Measurements from ENCODE around the gene LIMS2.

Gene LIMS2

DNA sequence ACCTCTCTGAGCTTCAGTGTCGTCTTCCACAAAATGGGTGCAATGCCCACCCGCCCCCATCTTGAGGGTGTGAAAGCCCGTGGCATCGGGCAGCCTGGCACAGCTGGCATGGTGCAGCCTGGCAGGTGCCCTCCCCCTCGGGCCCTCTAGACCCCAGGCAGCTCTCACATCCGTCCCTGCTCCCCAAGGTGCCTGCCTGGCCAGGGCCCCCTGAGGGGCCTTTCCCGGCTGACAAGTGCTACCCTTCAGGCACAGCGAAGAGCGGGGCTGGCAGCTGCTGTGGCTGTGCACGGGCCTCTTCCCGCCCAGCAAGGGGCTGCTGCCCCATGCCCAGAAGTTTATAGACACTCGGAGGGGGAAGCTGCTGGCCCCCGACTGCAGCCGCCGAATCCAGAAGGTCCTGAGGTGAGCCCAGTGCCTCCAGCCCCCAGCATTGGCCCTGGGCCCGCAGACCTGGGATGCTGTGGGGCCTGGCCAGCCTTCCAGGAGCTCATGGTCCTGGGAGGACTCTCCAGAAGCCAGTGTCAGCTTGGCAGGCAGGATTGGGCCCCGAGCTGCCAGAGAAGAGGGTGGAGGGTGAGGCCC is 43.2 kb downstream of the LIMS2 start:
- no peak for DNase-seq

GRCh38 chr2:127631541-127631996 is 43.8 kb downstream of the LIMS2 start:
- no peak for DNase-seq

DNA sequence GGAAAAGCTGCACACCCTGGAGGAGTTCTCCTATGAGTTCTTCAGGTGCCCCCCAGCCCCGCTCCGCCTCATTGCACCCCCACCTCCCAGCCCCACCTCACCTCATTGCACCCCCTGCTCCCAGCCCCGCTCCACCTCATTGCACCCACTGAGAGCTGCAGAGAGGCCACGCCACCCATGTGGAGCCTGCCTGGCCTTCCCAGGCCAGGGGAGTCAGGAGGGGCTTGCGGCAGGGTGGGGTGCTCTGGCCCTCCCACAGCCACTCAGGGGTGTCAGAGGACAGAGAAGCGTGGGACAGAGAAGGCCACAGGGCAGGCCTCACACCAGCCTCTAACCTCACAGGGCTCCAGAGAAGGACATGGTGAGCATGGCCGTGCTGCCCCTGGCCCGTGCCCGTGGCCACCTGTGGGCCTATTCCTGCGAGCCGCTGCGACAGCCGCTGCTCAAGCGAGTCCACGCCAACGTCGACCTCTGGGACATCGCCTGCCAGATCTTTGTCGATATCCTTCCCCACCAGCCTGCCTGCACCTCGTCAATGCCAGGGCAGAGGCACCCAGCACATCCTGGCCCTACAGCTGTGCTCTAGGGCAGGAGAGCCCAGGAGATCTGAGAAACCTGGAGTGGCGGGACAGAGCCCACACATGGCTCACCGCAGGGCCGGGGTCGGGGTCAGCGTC is 44.3 kb downstream of the LIMS2 start:
- DNase-seq = no peak

GRCh38 chr2:127630096-127630863 is 45.0 kb downstream of the LIMS2 start:
- peak; percentile 41 for DNase-seq

DNA sequence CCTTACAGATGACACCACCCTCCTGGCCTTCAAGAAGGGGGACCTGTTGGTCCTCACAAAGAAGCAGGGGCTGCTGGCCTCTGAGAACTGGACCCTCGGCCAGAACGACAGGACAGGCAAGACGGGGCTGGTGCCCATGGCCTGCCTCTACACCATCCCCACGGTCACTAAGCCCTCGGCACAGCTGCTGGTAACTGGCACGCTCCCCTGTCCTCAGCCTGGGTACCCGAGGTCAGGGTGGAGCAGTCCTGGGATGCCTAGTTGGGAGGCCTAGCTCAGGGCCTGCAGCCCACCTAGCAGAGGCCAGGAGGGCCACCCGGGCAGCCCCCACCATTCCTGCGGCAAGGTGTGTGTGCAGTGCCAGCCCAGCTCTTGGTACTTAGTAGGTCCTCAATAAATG is 45.7 kb downstream of the LIMS2 start:
- DNase-seq = no peak

GRCh38 chr2:127628767-127629614 is 46.3 kb downstream of the LIMS2 start:
- DNase-seq = no peak

DNA sequence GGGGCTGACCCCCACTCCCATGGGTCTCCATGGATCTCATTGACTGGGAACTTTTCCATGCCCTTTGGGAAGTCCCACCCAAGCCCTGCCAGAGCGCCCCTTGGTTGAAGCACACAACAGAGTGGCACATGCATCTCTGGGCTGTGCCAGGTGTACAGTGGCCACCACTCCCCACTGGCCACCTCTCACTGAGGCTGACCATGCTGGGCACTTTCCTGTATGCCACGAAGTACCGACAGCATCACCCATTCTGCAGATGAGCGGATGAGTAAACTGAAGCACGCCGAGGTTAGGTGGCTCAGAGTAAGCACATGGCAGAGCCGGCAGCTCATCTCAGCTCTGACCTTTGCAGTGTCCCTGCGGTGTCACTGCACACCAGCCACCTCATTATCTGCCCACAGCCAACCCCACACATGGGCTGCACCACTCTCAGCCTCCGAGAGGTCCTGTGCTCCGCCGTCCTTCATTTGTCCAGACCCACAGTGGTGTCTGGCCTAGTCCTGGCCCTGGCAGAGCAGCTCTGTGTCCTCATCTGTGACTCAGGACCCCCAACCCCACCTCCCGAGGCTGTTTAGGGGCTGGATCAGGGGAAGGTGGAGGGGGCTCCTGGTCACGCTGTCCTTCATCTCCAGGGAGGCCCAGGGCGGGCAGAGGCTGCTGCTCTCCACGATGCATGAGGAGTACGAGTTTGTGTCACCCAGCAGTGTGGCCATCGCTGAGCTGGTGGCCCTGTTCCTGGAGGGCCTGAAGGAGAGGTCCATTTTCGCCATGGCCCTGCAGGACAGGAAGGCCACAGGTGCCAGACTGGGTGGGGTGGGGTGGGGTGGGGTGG is 47.4 kb downstream of the LIMS2 start:
- DNase-seq = no peak

DNA sequence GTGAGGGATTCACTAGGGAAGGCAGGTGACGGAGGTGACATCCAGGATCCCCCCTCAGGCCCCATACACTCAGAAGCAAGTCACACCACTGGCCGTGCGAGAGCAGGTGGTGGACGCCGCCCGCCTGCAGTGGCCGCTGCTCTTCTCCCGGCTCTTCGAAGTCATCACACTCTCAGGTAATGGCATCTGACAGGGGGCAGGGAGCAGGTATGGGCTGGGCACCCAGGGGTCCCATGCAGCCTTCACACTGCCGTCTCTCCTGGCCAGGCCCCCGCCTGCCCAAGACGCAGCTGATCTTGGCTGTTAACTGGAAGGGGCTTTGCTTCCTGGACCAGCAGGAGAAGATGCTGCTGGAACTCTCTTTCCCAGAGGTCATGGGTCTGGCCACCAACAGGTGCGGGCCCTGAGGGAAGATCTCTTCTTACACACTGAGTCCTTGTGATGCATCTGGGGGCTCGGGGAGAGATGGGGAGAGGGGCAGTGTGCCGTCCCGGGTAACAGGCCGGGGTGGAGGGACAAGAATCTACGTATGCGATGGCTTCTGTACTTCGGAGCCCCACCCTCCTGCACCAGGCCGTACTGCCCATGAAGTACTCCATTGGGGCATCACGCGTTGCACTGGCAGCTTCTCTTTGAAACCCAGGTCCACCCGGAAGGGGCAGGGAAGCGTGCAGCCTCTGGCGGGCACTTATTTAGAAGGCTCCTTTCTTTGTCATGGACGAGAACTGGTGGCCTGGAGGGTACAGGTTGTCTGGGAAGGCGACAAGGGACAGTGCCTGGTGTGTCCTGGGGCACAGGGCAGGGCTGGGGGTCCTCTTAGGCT is 48.2 kb downstream of the LIMS2 start:
- DNase-seq = no peak

- DNase-seq = no peak
Observed at GRCh38 chr2:127626175-127626574, 49.2 kb downstream of the LIMS2 start.

DNA sequence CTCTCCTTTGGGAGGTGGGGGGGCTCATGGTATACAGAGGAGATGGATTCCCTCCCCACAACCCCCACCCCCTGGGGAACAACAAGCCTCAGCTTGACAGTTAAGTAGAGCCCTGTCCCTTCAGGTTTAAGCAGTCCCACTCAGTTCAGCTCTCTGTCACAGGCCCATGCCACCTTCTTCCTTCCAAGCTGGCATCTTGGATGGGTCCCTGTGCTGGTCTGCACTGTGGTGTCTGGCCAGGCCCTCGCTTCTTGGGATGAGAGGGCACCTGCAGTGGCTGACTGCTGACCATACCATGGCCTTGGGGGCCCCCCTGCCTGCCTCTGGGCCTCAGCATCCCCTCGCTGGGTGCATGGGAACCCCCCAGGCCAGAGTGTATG is 49.8 kb downstream of the LIMS2 start:
- DNase-seq = no peak

GRCh38 chr2:127624756-127625571 is 50.4 kb downstream of the LIMS2 start:
- no peak for DNase-seq

GRCh38 chr2:127624320-127624755 is 51.0 kb downstream of the LIMS2 start:
- no peak for DNase-seq

DNA sequence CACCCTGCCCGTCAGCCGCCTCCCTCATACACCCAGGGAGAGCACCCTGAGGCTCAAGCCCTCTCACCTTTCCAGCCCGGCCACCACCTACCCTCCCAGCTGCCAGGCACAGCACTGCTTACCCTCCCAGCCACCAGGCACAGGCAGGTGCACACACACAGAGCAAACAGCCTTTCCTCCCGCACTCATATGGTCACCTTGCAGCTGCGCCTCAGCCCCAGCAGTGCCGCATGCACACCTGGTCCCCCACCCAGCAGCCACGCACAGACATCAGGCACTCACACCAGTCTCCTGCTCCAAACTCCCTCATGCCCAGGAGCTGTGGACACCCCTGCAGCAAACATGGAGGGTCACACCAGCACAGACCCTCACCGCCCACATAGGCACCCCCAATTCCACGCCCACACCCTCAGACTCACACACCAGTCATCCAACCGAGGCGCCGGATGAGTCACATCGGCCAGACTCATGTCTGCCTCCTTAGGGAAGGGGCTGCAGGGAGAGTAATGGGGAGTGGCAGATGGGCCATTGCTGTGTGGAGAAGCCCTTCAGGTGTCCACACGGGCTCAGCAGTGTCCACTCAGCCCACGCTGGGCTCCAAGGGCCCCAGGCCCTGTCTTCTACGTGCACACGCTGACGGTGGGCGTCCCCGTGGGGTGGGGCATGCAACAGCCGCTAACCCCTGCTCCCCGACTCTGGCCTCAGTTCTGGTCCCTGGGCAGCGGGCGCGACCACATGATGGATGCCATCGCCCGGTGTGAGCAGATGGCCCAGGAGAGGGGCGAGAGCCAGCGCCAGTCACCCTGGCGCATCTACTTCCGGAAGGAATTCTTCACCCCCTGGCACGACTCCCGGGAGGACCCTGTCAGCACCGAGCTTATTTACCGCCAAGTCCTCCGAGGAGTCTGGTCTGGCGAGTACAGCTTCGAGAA is 51.7 kb downstream of the LIMS2 start:
- DNase-seq = no peak

DNA sequence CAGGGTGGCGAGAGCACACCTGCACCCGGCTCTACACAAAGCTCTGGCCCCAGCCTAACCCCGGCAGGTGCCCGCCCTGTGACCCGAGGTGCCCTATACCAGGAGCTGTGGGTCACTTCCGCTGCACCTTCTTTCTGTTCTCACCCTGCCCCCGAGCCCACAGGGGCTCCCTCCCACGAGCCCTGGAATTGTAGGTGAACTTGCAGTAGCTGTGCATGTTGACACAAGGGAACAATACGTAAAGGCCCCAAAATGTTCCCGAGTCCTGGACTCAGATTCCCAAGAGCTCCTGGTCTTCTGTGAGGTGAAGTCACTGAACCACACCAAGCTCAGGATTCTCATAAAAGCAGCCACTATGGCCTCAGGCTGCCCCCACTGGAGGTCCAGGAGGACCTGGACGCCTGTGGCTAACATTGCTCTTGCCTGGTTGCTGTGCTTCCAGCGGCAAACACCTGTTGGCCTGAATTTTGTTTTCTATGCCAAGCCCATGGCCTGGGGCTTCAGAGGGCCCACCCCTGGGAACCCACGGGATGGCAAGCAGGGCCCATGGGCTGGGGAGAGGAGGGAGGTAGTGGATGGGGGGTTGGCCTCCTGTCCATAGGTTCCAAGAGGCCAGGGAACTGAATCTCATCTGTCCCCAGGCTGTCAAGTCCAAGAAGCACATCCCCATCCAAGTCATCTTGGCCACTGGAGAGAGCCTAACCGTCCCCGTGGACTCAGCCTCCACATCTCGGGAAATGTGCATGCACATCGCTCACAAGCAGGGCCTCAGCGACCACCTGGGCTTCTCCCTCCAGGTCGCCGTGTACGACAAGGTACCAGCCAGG is 52.6 kb downstream of the LIMS2 start:
- no peak for DNase-seq

- DNase-seq = no peak
Observed at GRCh38 chr2:127621981-127622431, 53.3 kb downstream of the LIMS2 start.

DNA sequence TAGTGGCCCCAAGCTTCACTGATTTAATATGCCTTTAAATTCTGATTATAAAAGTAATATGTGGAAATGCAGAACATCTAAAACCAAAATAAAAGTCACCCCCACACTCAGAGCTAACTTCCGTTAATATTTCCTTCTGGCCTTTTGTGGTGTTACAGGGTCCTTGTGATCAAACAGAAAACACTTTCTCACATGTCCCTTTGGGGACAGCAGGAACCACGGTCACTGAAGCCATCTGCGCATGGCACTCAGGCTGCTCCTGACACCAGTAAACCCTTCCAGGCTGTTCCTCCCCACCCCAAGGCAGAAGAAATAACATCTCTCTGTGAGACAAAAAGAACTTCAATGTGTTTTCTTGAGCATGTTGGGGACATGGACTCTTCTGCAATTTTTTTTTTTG is 54.5 kb downstream of the LIMS2 start:
- DNase-seq = no peak

- DNase-seq = no peak
Observed at GRCh38 chr2:127619877-127620705, 55.2 kb downstream of the LIMS2 start.
